ENCODE data around the gene CENPF.

DNA sequence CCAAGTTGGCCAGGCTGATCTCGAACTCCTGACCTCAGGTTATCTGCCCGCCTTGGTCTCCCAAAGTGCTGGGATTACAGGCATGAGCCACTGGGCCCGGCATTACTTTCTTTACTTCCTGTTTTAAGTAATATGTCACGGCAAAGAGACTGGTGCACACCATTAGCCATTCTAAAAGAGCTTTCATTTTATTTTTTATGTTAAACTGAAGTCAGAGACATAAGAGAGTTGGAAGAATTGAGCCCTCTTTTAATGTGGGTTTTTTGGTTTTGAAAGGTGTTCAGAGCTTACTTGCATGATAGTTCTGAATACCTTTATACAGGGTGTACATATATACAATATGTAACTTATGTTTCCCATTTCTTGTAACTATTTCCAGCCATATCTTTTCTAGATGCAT lies 14.3 kb downstream of the CENPF start:
- TF ChIP-seq POLR2AphosphoS5 (IDR thresholded peaks at IDR 0.05; ENCODE audit: low read depth, low read length), result no peak
- TF ChIP-seq POLR2A (IDR thresholded peaks at IDR 0.05; ENCODE audit: low read depth, low read length), result no peak
- no peak for TF ChIP-seq SPI1 (IDR thresholded peaks at IDR 0.05; ENCODE audit: low read depth, low read length)
- TF ChIP-seq PAX5 (IDR thresholded peaks at IDR 0.05; ENCODE audit: insufficient read depth, low read length, severe bottlenecking), result no peak
- no peak for TF ChIP-seq TAF1 (IDR thresholded peaks at IDR 0.05; ENCODE audit: low read depth, low read length)
- no peak for TF ChIP-seq POU2F2 (IDR thresholded peaks at IDR 0.05; ENCODE audit: low read depth, low read length)

All from GM12891 (cell line).